Ammon's horn (tissue), 1 donor: ENCODE results near the gene COL13A1.

ENCODE experiments used
- DNase-seq: peaks from one replicate; pipeline ENCODE4 v3.0.0-alpha.2; 2016; ENCODE audit warnings: low spot score

COL13A1 gene

DNA sequence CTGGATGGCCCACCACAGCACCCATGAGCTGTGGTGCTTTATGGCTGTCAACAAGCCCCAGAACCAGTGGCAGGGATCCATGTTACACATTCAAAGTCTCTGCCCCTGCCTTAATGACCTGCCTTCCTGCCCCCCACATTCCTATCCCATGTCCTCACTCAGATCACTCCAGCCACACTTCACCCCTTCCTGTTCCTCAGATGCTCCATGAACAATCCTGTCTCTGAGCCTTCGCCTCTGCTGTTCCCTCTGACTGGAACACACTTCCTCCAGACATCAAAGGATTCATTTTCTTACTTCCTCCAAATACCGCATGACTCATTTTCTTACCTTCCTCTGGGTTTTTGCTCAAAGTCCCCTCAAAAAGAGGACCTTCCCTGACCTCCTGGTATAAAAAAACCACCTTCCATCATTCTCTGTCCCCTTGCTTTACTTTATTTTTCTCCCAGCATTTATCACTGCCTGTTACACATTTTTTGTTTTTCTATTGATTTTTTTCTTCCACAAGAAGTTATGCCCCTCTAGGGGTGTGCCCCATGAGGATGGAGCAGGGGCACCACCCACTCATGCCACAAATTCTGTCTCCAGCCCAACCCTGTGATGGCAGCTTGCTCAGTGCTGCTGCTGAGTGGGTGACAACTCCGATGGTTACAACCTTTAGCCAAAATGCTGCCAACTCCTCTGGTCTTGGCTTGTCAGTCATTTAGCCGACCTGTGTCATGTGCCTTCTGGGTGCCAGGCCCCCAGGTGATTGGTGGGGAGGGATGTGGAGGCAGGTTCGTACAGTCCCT lies 18.2 kb downstream of the COL13A1 start:
- no peak for DNase-seq

DNA sequence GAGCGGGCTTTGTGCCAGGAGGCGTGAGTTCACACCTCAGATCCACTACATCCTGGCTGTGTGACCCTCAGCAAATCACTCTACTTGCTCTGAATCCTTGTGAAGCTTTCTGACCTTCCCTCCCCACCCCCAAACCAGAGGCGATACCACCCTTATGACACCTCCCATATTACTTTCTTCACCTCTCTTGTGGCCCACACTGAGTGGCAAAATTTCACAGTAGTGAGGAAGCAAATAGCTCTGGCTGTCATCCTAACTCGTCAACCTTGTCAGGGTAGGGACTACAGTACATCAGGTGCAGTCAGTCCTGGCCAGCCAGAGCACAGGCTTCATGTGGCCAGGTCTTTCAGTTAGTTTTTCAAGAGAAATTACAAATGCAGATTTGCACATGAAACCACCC lies 19.1 kb downstream of the COL13A1 start:
- no peak for DNase-seq

DNA sequence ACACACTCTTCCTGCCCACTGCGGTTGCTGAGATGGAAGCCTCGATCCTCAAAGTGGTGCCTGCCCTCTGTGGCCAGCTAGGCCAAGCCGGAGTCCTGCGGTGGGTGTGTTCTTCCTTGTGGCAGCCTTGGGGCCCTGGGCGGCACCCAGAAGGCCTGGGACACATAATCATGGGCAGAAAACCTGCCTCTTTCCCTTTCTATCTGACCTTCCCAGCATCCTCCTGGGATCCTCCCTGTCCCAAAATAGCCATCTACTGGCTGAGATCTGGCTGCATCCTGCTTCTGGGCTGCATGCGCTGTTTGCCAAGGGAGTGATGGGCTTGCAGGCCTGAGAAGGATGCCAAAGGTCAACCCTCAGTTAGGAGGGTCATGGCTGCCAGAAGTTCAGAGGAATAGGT lies 23.9 kb downstream of the COL13A1 start:
- DNase-seq, result no peak

DNA sequence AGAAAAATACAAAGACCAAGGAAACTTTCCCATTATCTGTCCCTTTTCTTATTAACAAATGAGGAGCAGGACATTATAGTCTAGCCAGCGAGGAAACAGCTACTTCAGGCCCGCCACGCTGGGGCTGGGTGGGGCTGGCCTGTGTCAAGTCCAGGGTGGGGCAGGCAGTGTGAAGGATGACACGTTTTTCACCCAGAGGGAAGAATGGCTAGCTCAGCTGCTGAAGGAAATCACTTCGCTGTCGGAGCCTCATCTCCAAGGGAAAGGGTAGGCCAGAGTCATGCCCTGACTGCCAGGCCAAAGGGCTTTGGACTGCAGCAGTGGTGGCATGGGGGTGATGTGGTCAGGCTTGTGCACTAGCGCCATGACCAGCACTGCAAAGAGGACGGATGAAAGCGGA lies 24.4 kb downstream of the COL13A1 start:
- no peak for DNase-seq

DNA sequence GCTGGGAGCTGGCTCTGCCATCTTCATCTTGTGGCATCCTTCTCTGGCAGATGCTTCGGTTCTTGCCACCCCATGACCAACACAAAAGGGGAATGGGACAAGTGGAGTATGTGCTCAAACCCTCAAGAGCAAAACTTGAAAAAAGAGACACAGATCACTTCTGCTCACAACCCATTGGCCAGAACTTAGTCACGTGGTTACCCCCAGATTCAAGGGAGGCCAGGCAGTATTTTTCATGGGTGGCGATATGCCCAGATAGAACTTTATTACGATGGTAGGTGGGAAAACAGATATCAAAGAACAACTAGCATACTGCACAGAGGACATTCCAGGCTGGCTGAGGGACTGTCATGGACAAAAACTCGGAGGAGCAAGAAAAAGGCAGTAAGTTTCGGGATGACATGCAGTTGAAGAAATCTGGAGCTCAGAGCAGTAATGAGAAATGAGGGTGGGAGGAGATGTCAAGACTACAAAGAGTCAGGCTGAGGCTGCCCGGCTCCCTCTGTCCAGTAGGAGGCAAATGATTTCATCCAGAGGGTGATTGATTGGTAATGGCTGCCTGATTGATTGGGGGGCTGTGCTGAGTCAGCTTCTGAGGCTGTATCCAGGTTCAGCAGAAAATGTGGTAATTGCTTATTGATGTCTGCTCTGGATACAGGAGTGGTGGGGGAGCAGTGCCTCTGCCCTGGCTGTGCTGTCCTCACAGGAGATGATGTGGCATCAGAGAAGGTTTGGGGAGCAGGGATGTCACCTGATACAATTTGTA lies 25.3 kb downstream of the COL13A1 start:
- no peak for DNase-seq

DNA sequence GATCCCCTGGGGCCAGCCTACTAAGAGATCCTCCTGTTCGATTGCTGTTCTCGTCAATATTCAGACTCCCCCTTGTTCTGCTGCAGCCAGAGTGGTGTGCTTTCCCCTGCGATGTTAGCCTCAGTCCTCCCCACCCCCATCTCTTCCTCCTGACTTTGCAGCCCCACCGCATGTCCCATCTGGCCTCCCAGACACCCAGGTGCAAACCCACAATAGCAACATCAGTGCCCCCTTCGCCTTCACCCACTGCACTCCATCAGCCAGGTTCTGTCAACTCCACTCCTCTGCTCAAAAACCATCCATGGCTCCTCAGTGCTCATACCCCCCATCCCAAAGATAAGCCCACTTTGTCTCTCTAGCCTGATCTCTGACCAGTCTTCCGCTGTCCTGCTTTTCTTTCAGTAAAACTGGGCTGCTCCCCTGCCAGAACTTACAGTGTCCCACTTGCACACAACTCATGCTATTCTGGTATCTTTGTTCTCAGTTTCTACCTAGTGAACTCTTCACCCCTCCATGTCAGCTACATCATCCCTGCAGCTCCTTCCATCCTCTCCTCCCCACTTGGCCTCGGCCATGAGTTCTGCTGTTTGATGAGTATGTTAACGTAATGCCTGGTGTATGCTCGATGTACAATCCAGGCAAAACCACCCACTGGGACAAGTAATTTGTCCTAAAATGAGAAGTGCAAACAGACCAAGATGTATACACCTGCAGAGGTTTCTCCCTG lies 26.6 kb downstream of the COL13A1 start:
- DNase-seq, result no peak

DNA sequence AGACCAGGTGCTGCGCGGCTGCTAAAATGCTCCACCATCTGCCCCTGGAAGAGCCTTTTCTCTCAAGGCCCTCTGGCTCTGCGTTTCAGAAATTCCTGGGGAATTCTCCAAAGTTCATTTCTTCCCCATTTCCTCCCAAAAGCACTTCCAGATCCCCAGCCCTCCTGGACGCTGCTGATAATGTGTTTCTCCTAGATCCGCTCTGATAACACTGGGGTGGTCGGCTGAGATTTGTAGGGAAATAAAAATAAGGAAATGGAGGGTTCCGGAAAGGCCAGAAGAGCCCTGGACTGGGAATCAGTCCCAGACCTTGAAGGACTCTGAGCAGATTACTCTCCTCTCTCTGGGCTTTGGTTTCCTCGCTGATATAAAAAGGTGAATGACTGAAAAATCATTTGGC lies 28.1 kb downstream of the COL13A1 start:
- DNase-seq, result no peak

DNA sequence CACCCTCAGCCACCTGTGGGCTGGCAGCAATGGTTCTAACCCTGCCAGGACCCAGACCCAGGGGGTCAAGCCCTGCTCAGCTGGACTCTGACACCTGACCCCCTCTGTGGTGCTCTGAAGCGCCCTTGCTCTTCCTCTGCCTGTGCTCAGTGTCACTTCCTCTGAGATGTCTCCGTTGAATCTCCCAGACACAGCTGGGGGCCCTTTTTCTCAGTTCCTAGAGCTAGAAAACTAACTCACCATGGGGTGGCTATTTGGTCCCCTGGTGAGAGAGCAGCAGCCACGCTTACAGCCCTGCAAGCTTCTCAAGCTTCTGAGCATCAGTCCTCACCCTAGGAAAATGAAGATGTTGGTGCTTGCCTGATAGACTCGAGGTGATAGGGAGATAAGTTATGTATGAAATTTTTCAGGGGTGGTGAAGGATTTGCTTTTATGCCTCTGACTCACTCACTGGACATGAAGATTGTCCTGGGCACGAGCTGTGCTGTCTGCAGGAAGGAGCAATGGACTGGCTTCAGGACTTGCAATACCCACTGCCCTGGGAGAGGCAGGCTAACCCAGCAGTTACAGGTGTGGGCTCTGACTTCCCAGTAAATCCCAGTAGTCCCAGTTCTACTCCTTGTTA lies 29.6 kb downstream of the COL13A1 start:
- DNase-seq, result no peak

DNA sequence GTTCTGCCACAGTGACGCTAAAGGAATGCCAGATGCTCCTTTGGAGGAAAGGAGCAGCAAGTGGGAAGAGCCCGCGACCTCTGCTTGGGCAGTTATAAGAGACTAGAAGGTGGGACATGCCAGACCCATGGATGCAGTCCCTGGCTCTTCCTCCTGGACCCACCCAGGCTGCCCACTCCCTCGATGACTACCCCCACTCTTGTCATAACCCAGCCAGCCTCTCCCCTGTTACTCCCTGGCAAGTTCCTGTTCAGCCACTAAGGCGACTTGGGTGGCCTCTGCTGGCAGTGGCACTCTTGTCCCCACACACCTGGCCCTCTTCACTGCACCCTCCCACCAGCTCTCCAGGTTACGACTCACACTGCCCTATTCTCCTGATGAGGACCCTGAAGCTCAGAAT lies 33.5 kb downstream of the COL13A1 start:
- DNase-seq, result no peak

DNA sequence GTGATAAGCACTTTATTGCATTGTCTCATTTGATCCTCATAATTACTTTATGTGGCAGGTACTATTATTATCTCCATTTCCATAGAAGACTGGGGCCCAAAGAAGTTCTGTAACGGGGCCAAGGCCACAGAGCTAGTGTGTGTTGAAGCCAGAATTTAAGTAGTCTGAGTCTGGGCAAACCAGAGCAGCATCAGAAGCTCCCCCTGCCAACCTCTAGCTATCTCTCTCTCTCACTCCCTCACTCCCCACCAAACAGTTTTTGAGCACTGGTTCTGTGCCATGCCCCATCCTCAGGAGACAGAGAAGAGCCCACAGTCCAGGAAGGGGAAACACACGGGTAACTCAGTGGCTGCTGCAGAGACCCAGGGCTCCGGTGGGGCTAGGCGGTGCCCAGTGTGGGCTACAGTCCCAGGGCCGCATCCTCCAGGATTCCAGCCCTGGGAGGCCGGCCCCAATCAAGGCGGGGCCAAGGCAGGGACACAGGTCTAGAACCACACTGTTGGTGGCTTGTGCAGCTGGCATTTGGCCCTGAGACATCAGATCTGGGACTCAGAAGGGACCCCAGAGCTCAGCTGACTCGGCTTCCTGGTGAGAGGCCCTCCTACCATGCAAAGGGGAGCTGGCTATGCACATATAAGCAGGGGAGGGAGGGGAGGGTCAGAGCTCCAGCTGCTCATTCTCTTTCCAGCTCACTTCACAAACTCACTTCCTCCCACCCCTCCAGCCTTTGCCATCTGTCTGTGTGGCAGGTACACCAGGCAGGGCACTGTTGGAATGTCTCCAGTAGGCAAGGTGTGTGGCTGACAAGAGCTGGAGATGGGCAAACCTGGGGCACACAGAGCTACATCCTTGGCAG lies 34.4 kb downstream of the COL13A1 start:
- DNase-seq, result no peak

DNA sequence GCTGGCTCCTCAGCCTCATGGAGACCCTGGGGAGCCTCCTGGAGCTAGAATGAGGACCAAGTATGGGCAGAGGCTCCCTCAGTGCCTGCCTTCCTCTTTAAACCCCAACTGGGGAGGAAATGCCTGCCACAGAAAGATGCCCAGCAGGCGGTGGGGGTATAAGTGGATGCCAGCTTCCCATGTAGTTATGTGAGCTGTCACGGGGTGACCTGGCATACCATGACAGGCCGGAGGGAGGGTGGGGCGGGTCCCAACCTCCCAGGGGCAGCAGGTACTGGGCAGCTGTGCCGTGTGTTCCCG lies 35.0 kb downstream of the COL13A1 start:
- no peak for DNase-seq

DNA sequence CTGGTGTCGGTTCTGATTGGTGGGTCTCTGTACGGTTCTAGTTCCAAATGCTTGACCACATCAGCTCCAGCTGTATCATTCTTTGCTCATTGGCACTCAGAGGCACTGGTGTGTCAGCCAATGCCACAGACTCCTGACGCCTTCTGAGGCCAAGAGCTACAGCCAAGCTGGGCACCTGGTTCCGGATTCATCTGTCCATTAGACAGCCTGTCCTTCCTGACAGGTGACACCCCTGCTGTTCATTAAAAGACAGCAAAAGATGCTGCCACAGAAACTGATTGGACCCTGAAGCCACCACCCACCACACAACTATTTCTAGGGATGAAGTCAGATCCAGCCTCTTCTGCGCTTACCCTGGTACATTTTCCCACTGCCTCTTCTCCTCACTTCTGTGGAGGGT lies 35.6 kb downstream of the COL13A1 start:
- DNase-seq, result no peak

DNA sequence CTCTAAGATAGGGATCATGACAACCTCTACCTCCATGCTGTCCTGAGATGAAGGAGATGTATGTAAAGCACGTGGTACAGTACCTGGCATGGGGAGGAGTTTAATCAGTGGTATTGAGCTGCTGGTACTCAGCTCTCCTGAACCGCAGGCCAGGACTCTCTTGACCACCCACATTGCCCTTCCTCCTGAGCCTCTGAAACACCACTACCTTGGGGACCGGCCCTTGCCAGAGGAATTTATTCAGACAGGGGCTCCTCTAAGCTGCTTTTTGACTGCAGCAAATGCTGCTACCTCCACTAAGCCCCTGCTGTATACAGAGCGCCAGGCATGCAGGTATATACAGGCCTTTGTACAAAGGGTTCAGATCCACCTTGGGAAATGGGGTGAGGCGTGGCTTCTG lies 36.7 kb downstream of the COL13A1 start:
- DNase-seq, result no peak

DNA sequence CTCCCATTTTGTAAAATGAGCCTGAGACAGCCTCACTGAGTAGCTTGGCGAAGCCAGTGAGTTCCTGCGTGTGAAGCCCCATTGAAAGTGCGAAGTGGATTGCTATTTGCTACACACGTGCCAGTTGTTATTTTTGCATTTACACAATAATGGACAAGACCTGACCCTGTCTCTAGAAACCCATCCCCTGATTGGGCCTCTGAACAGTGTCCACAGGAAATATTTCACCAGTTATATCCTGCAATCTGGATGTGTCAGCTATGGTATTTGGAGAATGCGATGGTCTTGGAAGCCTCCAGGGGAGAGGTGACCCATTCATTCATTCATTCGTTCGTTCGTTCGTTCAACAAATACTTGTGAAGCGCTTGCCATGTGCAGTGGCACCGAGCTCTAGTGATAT lies 37.1 kb downstream of the COL13A1 start:
- DNase-seq, result no peak

DNA sequence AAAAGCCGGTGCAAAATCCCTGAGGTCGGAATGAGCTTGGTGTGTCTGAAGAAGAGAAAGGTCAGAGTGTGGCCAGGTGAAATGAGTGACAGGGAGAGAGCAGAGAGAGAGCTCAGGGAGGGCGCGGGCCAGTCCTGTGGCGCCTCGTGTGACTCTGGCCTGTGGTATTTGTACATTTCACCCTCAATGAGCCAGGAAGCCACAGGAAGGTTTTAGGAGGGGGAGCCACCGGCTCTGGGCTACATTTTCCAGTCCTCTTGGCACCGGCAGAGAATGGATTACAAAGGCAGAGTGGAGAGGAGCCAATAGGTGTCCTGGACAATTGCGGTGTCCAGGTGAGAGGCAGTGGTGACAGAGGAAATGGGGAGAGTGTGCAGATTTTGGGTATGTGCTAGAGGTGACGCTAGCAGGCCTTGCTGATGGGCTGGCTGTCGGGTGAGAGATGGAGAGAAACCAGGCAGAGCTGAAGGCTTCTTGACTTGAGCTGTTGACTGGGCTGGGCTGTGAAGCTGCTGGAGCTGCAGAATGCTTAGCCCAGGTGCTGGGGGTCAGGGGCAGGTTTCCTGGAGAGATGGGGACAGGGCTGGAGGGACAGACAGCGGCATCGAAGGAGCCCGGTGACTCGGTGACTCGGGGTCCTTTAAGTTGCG lies 38.1 kb downstream of the COL13A1 start:
- no peak for DNase-seq

DNA sequence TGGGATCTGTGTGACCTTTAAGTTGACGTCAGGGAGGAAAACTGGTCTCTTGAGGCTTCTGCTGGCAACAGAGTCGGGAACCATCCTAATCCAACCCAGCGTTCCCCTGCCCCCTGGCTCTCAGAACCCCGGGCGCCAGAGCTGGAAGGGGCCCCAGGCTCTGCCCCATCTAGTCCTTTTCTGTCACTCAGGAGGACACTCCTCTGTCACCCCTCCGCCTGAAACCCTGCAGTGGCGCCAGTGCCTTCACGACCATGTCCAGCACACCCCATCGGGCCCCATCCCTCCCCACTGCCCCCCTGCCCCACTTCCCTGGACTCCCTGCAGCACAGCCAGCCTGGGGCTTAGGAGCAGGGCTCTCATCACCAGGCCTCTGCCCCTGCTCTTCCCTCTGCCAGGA lies 39.1 kb downstream of the COL13A1 start:
- no peak for DNase-seq

DNA sequence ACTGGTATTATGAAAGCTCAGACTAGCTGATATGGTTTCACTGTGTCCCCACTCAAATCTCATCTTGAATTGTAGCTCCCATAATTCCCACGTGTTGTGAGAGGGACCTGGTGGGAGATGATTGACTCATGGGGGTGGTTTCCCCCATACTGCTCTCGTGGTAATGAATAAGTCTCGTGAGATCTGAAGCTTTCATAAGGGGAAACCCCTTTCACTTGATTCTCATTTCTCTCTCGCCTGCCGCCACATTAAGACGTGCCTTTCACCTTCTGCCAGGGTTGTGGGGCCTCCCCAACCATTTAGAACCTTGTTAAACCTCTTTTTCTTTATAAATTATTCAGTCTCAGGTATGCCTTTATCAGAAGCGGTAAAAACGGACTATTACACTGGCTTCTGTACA lies 40.3 kb downstream of the COL13A1 start:
- no peak for DNase-seq

DNA sequence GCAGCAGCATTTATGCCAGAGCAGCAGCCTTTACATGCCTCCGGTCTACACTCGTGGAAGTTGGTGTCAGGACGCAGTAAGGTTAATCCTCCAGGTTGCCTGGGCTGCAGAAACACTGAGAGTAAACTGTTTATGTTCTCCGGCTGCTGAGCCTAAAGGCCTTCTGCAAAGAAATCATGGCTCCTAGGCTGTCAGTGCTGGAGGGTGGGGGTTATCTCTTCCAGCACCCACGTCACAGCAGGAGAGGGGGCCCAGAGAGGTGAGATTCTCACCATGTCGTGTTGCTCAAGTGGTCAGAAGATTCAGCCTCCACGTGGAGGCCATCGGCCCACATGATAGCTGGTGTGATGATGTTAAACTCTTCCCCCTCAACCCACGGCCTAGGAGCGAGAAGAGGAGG lies 41.2 kb downstream of the COL13A1 start:
- DNase-seq, result no peak

DNA sequence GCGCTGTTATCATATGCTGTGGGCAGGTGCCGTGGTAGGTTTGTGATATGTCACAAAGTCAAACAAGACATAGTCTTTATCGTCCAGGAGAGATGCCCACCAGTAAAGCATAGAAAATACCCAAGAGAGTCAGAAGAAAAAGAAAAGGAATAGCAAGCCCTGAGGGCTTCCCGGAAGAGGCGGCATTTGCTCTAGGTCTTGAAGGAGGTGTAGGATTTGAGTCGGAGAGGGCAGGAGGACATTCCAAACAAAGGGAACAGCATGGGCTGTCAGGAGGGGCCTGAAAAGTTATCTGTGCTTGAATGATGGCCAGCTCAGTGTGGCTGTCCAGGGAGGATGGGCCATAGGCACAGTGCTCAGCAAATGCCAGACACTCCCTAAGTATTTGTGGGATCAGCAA lies 42.2 kb downstream of the COL13A1 start:
- no peak for DNase-seq

DNA sequence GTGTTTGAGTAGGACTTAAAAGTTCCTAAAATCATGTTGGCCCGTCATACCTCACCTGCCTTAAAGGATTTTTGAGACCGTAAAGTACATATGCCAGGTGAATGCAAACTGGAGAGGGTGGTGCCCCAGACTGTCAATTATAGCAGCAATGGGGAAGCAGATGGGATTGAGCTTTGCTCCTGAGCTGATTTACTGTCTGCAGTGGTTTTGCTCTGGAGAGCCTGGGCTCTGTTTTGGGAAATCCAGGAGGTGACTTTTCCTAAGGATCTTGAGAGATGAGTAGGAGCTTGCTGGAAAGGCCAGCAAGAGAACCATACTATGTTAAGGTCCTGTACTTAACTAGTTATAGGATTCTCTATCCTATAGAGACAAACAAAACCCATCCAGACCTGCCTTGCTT lies 43.0 kb downstream of the COL13A1 start:
- no peak for DNase-seq

DNA sequence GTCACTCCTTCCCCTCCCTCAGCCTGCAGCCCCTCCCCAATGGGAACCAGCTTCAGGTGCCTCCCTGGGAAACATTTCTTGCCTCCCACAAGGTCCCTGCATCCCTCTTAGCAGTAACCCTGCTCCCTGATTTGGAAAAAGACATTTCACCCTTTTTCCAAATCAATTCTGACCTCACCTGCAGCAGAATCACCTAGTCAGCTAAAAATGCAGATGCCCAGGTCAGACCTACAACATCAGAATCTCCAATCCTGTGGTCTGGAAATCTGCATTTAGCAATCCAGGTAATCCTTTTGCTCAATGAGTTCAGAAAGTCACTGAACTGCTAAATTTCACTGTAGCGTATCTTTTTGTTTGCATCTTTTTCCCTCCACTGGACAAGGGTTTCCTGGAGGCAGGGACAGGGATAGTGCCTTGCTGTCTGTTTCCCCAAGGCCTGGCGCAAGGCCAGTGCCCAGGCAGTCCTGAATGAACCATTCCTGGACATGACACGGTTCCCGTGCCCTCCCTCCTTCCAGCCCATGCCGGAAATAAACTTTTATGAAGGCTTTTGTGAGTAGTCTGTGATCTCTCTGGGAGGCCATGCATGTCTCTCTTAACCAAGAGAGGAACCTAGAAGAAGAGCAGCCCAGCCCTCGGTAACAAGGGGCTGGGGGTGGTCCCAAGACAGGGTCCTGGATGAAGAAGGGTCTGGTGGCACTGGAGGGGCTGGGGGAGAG lies 44.0 kb downstream of the COL13A1 start:
- DNase-seq, result no peak
